ENCODE data around the gene PTPRB. TPM values are rescaled to one million over a fixed set of nuclear protein-coding genes. Genes with fewer than 3 reads are reported as not detected.

The PTPRB gene
- total RNA-seq, 4 donors from 2014 or later: 2.0 to 15.9 (median 8.0) TPM

DNA sequence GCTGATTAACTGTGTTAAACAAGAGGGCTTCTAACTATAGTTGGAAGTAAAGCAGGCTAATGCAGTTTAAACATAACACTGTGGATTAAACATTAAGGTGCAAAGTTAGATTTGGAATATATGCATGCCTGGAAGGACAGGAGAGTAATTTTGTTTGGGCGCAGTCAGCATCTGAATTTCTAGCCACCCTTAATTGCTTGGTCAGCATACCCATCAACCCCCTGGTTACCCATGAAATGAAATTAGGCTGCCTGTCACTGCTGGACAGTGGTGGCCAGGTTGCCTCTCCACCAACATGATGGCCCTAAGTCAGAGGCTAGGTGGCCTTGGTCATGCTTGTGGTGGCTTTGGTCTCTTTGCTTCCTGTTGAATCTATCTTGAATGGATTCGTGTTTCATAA, 30.0 kb upstream of the PTPRB start:
- TF ChIP-seq EP300 (IDR thresholded peaks at IDR 0.05) (no peak), POLR2A (IDR thresholded peaks at IDR 0.05) (no peak), POLR2AphosphoS5 (IDR thresholded peaks at IDR 0.05) (no peak)
- TF ChIP-seq, protein P1, sequence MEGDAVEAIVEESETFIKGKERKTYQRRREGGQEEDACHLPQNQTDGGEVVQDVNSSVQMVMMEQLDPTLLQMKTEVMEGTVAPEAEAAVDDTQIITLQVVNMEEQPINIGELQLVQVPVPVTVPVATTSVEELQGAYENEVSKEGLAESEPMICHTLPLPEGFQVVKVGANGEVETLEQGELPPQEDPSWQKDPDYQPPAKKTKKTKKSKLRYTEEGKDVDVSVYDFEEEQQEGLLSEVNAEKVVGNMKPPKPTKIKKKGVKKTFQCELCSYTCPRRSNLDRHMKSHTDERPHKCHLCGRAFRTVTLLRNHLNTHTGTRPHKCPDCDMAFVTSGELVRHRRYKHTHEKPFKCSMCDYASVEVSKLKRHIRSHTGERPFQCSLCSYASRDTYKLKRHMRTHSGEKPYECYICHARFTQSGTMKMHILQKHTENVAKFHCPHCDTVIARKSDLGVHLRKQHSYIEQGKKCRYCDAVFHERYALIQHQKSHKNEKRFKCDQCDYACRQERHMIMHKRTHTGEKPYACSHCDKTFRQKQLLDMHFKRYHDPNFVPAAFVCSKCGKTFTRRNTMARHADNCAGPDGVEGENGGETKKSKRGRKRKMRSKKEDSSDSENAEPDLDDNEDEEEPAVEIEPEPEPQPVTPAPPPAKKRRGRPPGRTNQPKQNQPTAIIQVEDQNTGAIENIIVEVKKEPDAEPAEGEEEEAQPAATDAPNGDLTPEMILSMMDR (IDR thresholded peaks at IDR 0.05): no peak
- H3K36me3 ChIP-seq: no peaks in the 10 kb centered on the region
- peaks cover 5% of the 10 kb centered on the region for H3K4me1 ChIP-seq
- no peak for DNase-seq (ENCODE audit: low spot score in 2 of 2)
- no peak overlapping the region for H3K27ac ChIP-seq
- WGBS: 93% methylated on average over 2 of the region's 2 CpGs
- no peak overlapping the region for H3K4me3 ChIP-seq
- no peaks in the 10 kb centered on the region for H3K27me3 ChIP-seq
- H3K9me3 ChIP-seq: no peaks in the 10 kb centered on the region

DNA sequence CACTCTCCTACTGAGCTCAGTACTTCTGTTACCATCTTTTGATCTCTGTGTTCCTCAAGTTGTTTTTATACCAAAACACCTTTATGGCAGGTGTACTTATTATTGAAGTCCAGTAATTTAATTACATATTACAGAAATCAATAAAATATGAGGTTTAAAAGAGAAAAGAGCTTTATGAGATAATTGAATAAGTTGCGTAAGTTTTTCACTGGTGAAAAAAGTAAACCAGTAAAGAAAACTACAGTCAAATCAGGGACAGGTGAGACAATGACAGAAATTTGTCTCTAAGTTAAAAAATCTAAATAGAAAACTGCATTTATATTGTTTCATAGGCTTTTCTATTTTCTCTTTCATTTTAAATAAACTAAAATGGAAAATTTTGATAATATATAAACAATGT, 29.1 kb upstream of the PTPRB start:
- TF ChIP-seq POLR2AphosphoS5 (IDR thresholded peaks at IDR 0.05) (no peak), POLR2A (IDR thresholded peaks at IDR 0.05) (no peak), EP300 (IDR thresholded peaks at IDR 0.05) (no peak)
- TF ChIP-seq, protein P1 (IDR thresholded peaks at IDR 0.05): no peak
- no peaks in the 10 kb centered on the region for H3K9me3 ChIP-seq
- 95% methylated on average over 1 of the region's 1 CpG for WGBS

DNA sequence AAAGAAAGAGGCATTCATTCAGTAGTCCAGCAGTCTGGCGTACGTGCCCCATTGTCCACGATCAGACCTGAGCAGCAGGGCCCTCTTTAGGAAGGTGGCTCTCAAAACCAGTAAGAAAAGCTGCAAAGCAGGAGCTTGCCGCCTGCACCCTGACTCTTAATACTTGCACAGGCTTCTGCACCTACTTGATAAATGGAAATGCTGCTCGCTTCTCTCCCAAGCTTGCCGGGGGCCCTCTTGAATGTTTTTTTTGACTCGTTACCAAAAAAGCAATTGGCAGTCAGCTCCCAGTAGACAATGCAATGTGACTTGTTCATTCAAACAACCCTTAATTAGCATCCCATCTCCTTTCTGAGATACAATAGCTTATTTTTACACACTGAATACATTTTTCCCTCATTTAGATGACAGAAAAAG, 27.2 kb upstream of the PTPRB start:
- H3K4me1 ChIP-seq: peaks cover 23% of the 10 kb centered on the region
- WGBS: 48% methylated on average over 7 of the region's 7 CpGs
- TF ChIP-seq, protein P1 (IDR thresholded peaks at IDR 0.05): no peak
- no peak for TF ChIP-seq EP300 (IDR thresholded peaks at IDR 0.05)
- no peak for TF ChIP-seq POLR2A (IDR thresholded peaks at IDR 0.05)
- no peak for TF ChIP-seq POLR2AphosphoS5 (IDR thresholded peaks at IDR 0.05)
- H3K36me3 ChIP-seq: no peaks in the 10 kb centered on the region
- H3K9me3 ChIP-seq: no peaks in the 10 kb centered on the region
- peak overlapping the region; percentile 5 for H3K27ac ChIP-seq
- no peak overlapping the region for H3K4me3 ChIP-seq
- H3K27me3 ChIP-seq: no peaks in the 10 kb centered on the region
- DNase-seq (ENCODE audit: low spot score in 2 of 2): no peak

More for the DNA sequence above, 29.1 kb upstream of the PTPRB start:
- DNase-seq (ENCODE audit: low spot score in 2 of 2): no peak
- H3K36me3 ChIP-seq: no peaks in the 10 kb centered on the region
- H3K27me3 ChIP-seq: no peaks in the 10 kb centered on the region
- H3K4me3 ChIP-seq: no peak overlapping the region
- no peak overlapping the region for H3K27ac ChIP-seq
- H3K4me1 ChIP-seq: peaks cover 13% of the 10 kb centered on the region

DNA sequence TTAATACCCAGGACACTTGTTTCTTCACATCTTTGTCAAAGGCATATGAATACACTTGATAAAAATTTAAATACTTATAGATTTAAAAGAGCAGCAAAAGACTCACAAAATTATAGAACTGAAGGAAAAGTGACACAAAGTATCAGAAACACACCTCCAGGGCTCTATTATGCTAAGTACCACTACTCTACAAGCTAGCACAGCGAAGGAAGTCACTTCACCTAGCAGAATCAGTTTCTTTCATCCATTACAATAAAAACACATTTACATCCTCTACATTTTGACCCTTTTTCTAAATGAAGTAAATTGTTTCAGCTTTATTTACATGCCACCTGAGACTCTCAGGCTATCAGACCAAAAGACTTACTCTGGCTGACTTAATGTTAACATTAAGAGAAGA, 26.6 kb upstream of the PTPRB start:
- Histone ChIP-seq H3K36me3 (no peaks in the 10 kb centered on the region), H3K27ac (no peak overlapping the region), H3K4me1 (peaks cover 23% of the 10 kb centered on the region)

DNA sequence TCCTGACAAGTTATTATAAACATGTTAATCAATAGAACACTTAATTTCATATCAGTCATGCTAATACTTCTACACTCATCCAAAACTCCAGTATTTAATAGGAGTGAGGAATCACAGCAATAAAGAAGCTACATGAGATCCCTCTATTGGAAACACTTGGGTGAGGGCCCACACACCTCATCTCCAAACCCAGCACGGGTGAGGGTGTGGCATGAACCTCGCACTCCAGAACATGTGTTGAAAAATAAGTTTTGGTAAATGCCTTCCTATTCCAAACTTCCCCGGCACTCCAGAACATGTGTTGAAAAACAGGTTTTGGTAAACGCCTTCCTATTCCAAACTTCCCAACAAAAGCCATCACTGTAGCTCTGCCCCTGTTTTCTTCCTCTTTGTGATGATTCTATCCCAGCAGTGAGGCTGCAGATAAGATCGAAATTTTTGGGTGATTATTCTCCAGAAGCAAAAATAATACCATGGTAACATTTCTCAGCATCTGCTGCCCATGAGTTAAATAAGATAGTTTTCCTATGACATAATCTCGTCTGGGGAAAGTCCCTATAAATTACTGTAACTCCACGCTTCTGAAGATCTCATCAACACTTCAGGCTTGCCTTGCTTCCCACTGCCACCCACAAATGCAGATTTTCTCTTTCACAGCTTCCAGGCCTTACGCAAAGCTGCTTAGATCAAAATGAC, 24.4 kb upstream of the PTPRB start:
- Histone ChIP-seq H3K36me3 (no peaks in the 10 kb centered on the region), H3K27ac (peak overlapping the region; percentile 7), H3K4me1 (peaks cover 23% of the 10 kb centered on the region), H3K9me3 (no peaks in the 10 kb centered on the region), H3K4me3 (no peak overlapping the region), H3K27me3 (no peaks in the 10 kb centered on the region)
- no peak for DNase-seq (ENCODE audit: low spot score in 2 of 2)
- TF ChIP-seq POLR2AphosphoS5 (IDR thresholded peaks at IDR 0.05) (no peak), POLR2A (IDR thresholded peaks at IDR 0.05) (no peak), EP300 (IDR thresholded peaks at IDR 0.05) (no peak)
- TF ChIP-seq, protein P1 (IDR thresholded peaks at IDR 0.05): no peak
- WGBS: 19% methylated on average over 8 of the region's 8 CpGs

More for the DNA sequence above, 26.6 kb upstream of the PTPRB start:
- WGBS: 93% methylated on average over 1 of the region's 1 CpG
- Histone ChIP-seq H3K9me3 (no peaks in the 10 kb centered on the region), H3K27me3 (no peaks in the 10 kb centered on the region), H3K4me3 (no peak overlapping the region)
- TF ChIP-seq POLR2AphosphoS5 (IDR thresholded peaks at IDR 0.05) (no peak), POLR2A (IDR thresholded peaks at IDR 0.05) (no peak), EP300 (IDR thresholded peaks at IDR 0.05) (no peak)
- TF ChIP-seq, protein P1 (IDR thresholded peaks at IDR 0.05): no peak
- no peak for DNase-seq (ENCODE audit: low spot score in 2 of 2)

Data from suprapubic skin (tissue), 4 donors.